Parathyroid adenoma (tissue), 2 donors: ENCODE data around the gene SUCLG2.

Source experiments
- H2AFZ ChIP-seq: fragments of 300-600 bp; sonication (generic); one replicate; pipeline ENCODE4 v1.7.0; 2017; ENCODE audit warnings: antibody characterized with exemption, mild to moderate bottlenecking
- H3K27ac ChIP-seq: fragments of 300-600 bp; sonication (generic); one replicate; pipeline ENCODE4 v1.7.0; 2017
- H3K27me3 ChIP-seq: fragments of 300-600 bp; sonication (generic); one replicate; pipeline ENCODE4 v1.7.0; 2017; ENCODE audit warnings: low read length; ENCODE audit not compliant: control insufficient read depth, insufficient read depth
- H3K36me3 ChIP-seq: fragments of 300-600 bp; sonication (generic); one replicate; pipeline ENCODE4 v1.7.0; 2017; ENCODE audit warnings: low read length; ENCODE audit not compliant: control insufficient read depth, insufficient read depth
- H3K4me1 ChIP-seq: fragments of 300-600 bp; sonication (generic); one replicate; pipeline ENCODE4 v1.7.0; 2017; ENCODE audit warnings: control low read depth
- H3K4me2 ChIP-seq: fragments of 300-600 bp; sonication (generic); one replicate; pipeline ENCODE4 v1.7.0; 2017; ENCODE audit warnings: low read length
- H3K4me3 ChIP-seq: fragments of 300-600 bp; sonication (generic); one replicate; pipeline ENCODE4 v1.7.0; 2017; ENCODE audit warnings: low read depth, low read length
- H3K79me2 ChIP-seq: fragments of 300-600 bp; sonication (generic); one replicate; pipeline ENCODE4 v1.7.0; 2017; ENCODE audit warnings: control low read depth
- H3K9ac ChIP-seq: fragments of 300-600 bp; sonication (generic); one replicate; pipeline ENCODE4 v1.7.0; 2017; ENCODE audit warnings: mild to moderate bottlenecking
- H3K9me3 ChIP-seq: fragments of 300-600 bp; sonication (generic); one replicate; pipeline ENCODE4 v1.7.0; 2017; ENCODE audit warnings: low read length; ENCODE audit not compliant: control insufficient read depth
- CTCF ChIP-seq: fragments of 300-600 bp; sonication (generic); IDR thresholded peaks from one replicate; pipeline ENCODE4 v1.7.0; 2017; ENCODE audit warnings: antibody characterized with exemption, mild to moderate bottlenecking
- donor health status: primary hyperparathyroidism.

SUCLG2 gene

GRCh38 chr3:67662733-67663132 is 8.3 kb upstream of the SUCLG2 start:
- no peaks in the 10 kb centered on the region for H3K9me3 ChIP-seq
- no peak overlapping the region for H2AFZ ChIP-seq
- no peak for TF ChIP-seq CTCF
- H3K4me3 ChIP-seq: no peak overlapping the region
- H3K4me1 ChIP-seq: no peaks in the 10 kb centered on the region
- H3K27ac ChIP-seq: no peak overlapping the region
- no peaks in the 10 kb centered on the region for H3K36me3 ChIP-seq
- H3K79me2 ChIP-seq: no peaks in the 10 kb centered on the region
- H3K27me3 ChIP-seq: no peaks in the 10 kb centered on the region
- H3K9ac ChIP-seq: no peak overlapping the region
- H3K4me2 ChIP-seq: no peak overlapping the region

- no peaks in the 10 kb centered on the region for H3K27me3 ChIP-seq
- no peaks in the 10 kb centered on the region for H3K79me2 ChIP-seq
- no peak overlapping the region for H3K4me2 ChIP-seq
- no peak overlapping the region for H3K27ac ChIP-seq
- no peaks in the 10 kb centered on the region for H3K9me3 ChIP-seq
- no peaks in the 10 kb centered on the region for H3K4me1 ChIP-seq
- H3K36me3 ChIP-seq: no peaks in the 10 kb centered on the region
- no peak overlapping the region for H2AFZ ChIP-seq
- no peak overlapping the region for H3K4me3 ChIP-seq
- H3K9ac ChIP-seq: no peak overlapping the region
- no peak for TF ChIP-seq CTCF
Measured at GRCh38 chr3:67661089-67661488, 6.7 kb upstream of the SUCLG2 start.

GRCh38 chr3:67657192-67657591 is 2.8 kb upstream of the SUCLG2 start:
- Histone ChIP-seq H3K36me3 (no peaks in the 10 kb centered on the region), H3K27ac (no peak overlapping the region), H3K27me3 (no peaks in the 10 kb centered on the region), H3K79me2 (peaks cover 7% of the 10 kb centered on the region), H3K4me2 (no peak overlapping the region), H2AFZ (no peak overlapping the region), H3K4me3 (no peak overlapping the region), H3K9me3 (no peaks in the 10 kb centered on the region), H3K4me1 (peaks cover 9% of the 10 kb centered on the region), H3K9ac (no peak overlapping the region)
- TF ChIP-seq CTCF: no peak

- Histone ChIP-seq H3K36me3 (no peaks in the 10 kb centered on the region), H2AFZ (no peak overlapping the region), H3K9me3 (no peaks in the 10 kb centered on the region), H3K4me2 (no peak overlapping the region), H3K4me3 (no peak overlapping the region), H3K4me1 (peaks cover 9% of the 10 kb centered on the region), H3K27me3 (no peaks in the 10 kb centered on the region), H3K27ac (no peak overlapping the region), H3K9ac (no peak overlapping the region), H3K79me2 (peaks cover 7% of the 10 kb centered on the region)
- no peak for TF ChIP-seq CTCF
Measured at GRCh38 chr3:67656614-67657013, 2.2 kb upstream of the SUCLG2 start.

GRCh38 chr3:67655364-67656121 is 1.1 kb upstream of the SUCLG2 start:
- Histone ChIP-seq H3K79me2 (peaks cover 7% of the 10 kb centered on the region), H3K27ac (peak overlapping the region; percentile 89), H3K4me1 (peaks cover 9% of the 10 kb centered on the region), H3K36me3 (no peaks in the 10 kb centered on the region), H3K9me3 (no peaks in the 10 kb centered on the region), H3K9ac (no peak overlapping the region), H2AFZ (peak overlapping the region; percentile 100), H3K4me2 (peak overlapping the region; percentile 99), H3K27me3 (no peaks in the 10 kb centered on the region), H3K4me3 (peak overlapping the region; percentile 90)
- TF ChIP-seq CTCF: no peak
